ENCODE results near the gene OR8A1.

- TF ChIP-seq MAFK (IDR thresholded peaks at IDR 0.05; ENCODE audit: low read depth, low read length) (no peak), CEBPB (IDR thresholded peaks at IDR 0.05; ENCODE audit: low read depth, low read length) (no peak), POLR2A (IDR thresholded peaks at IDR 0.05; ENCODE audit: low read depth, low read length) (no peak), SMC3 (IDR thresholded peaks at IDR 0.05; ENCODE audit: low read depth, low read length) (no peak), MXI1 (IDR thresholded peaks at IDR 0.05; ENCODE audit: borderline replicate concordance, low read depth, low read length) (no peak), USF2 (IDR thresholded peaks at IDR 0.05; ENCODE audit: low read depth, low read length) (no peak), FOS (IDR thresholded peaks at IDR 0.05; ENCODE audit: low read depth, low read length) (no peak), RAD21 (IDR thresholded peaks at IDR 0.05; ENCODE audit: low read length) (no peak), NFE2L2 (IDR thresholded peaks at IDR 0.05; ENCODE audit: low read depth, low read length) (no peak), RFX5 (IDR thresholded peaks at IDR 0.05; ENCODE audit: low read depth, low read length) (no peak), CHD1 (IDR thresholded peaks at IDR 0.05; ENCODE audit: low read depth, low read length) (no peak), BHLHE40 (IDR thresholded peaks at IDR 0.05; ENCODE audit: low read depth, low read length) (no peak)
- TF ChIP-seq, protein P1, sequence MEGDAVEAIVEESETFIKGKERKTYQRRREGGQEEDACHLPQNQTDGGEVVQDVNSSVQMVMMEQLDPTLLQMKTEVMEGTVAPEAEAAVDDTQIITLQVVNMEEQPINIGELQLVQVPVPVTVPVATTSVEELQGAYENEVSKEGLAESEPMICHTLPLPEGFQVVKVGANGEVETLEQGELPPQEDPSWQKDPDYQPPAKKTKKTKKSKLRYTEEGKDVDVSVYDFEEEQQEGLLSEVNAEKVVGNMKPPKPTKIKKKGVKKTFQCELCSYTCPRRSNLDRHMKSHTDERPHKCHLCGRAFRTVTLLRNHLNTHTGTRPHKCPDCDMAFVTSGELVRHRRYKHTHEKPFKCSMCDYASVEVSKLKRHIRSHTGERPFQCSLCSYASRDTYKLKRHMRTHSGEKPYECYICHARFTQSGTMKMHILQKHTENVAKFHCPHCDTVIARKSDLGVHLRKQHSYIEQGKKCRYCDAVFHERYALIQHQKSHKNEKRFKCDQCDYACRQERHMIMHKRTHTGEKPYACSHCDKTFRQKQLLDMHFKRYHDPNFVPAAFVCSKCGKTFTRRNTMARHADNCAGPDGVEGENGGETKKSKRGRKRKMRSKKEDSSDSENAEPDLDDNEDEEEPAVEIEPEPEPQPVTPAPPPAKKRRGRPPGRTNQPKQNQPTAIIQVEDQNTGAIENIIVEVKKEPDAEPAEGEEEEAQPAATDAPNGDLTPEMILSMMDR (conservative IDR thresholded peaks at IDR 0.05; ENCODE audit: low read depth, low read length) = no peak
- TF ChIP-seq, protein P2, sequence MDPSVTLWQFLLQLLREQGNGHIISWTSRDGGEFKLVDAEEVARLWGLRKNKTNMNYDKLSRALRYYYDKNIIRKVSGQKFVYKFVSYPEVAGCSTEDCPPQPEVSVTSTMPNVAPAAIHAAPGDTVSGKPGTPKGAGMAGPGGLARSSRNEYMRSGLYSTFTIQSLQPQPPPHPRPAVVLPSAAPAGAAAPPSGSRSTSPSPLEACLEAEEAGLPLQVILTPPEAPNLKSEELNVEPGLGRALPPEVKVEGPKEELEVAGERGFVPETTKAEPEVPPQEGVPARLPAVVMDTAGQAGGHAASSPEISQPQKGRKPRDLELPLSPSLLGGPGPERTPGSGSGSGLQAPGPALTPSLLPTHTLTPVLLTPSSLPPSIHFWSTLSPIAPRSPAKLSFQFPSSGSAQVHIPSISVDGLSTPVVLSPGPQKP (IDR thresholded peaks at IDR 0.05; ENCODE audit: borderline replicate concordance, low read depth, low read length) = no peak
Observed at GRCh38 chr11:124556828-124557227, 13.0 kb upstream of the OR8A1 start.
